ENCODE measurements around the gene AQP11.
"Not testable (repeated sequence)": the region's sequence is repeated elsewhere in the genome, so short reads cannot be mapped to it uniquely, and the experiment has no call there.

AQP11 gene

GRCh38 chr11:77596626-77597025 is 6.9 kb downstream of the AQP11 start:
- DNase-seq: no peak

DNA sequence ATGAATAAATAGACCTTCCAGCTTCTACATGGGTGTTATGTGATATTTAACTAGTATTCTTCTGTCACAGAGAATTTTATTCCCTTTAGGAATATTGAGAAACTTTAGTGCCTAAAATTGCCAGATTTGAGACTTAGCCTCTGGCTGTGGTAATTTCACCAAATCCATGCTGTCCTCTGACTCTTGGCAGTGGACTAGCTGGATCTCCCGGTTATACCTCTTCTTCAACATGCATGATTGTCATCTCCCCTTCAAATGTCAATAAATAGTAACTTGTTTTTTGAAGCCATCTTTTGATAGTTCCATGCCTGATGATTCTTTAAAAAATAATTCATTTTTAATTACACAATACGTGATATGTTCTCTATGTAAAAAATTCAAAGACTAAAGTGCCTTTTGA is 8.4 kb downstream of the AQP11 start:
- no peak for DNase-seq

GRCh38 chr11:77602381-77603088 is 12.8 kb downstream of the AQP11 start:
- no peak for DNase-seq

DNA sequence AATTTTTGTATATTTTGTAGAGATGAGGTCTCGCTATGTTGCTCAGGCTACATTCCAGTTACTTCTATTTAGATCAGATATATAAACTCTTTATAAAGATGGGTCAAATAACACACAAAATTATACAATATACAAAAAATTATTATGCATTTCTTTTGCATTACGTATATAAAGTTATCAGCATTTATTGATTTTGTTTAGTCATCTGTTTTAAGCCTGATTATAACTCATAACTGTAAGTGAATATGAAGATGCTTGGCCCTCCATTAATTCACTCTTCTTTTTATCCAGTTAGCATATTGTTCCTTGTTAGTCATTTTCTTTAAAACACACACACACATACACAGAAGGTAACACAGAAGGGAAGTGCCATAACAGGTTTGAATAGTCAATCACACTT is 14.5 kb downstream of the AQP11 start:
- DNase-seq: no peak

- no peak for DNase-seq
These were observed 19.5 kb downstream of the AQP11 start for GRCh38 chr11:77609234-77609633.

- no peak for DNase-seq
These were observed 22.2 kb downstream of the AQP11 start for GRCh38 chr11:77611921-77612320.

DNA sequence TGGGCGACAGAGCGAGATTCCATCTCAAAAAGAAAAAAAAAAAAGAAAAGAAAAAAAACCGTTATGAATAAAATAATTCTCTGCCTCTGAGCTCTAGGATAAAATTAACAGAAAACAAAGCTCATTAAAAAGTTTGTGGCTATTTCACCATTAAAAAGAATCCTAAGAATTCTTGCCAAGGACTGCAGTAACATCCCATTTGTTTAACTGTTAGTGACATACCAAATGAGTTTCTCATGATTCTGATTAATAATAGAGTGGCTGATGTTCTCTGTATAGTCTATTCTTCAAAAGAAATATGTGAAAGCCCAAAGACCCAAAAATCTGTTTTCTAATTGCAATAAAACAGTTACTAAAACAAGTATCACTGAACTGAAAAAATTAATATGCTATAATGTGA is 28.1 kb downstream of the AQP11 start:
- DNase-seq: no peak

GRCh38 chr11:77619576-77620198 is 29.9 kb downstream of the AQP11 start:
- DNase-seq: no peak

- DNase-seq: no peak
These were observed 40.5 kb downstream of the AQP11 start for GRCh38 chr11:77630157-77630710.

GRCh38 chr11:77633926-77634325 is 44.2 kb downstream of the AQP11 start:
- not testable (repeated sequence) for DNase-seq

DNA sequence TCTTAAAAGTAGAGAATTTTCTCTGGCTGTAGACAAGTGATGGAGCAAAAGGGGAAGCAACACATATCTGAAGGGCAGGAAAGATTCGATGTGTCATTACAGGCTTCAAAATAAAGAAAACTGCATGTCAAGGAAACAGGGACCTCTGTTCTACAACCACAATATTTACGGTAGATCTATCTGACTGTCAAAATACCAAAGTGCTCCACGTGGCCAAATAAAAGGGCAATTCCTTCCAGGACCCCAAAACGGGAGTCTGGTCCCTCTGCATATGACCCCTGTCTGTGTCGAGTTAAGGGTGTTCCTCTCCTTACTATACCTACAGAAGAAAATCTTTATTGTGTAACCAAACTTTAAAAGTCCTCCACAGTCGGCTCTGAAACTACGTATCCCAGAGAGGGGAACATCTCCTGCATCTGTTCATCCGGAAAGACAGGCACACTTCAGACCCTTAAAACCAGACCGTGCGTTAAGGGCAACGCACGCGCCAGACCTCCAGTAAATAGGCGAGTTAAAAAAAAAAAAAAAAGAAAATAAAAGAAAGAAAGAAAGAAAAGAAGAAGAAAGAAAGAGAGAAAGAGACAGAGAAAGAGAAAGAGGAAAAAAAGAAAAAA is 47.1 kb downstream of the AQP11 start:
- no peak for DNase-seq

GRCh38 chr11:77637345-77638165 is 47.8 kb downstream of the AQP11 start, which contains the start of gene CLNS1A:
Gene CLNS1A, minus strand, starts transcription at chr11:77637794. Its CDS starts 80 bp downstream, at chr11:77637714.
- DNase-seq: peak; percentile 83

GRCh38 chr11:77642228-77642627 is 52.5 kb downstream of the AQP11 start:
- DNase-seq: no peak

- no peak for DNase-seq
These were observed 55.1 kb downstream of the AQP11 start for GRCh38 chr11:77644887-77645286.

- DNase-seq: no peak
These were observed 58.0 kb downstream of the AQP11 start for GRCh38 chr11:77647654-77648305.

DNA sequence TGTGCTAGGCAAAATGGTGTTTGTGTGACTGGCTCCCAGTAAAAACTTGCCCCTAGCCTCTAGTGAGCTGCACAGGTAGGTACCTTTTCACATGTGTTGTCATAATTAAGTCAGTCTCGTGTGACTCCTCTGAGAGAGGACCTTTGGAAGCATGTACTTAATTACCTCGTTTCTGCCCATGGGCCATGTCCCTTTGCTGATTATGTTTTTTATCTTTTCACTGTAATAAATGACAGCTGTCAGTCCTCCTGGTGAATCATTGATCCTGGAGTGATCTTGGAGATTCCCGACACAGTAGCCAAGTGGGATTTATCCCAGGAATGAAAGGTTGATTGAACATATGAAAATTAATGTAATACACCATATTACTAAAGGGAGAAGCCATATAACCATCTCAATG is 60.4 kb downstream of the AQP11 start:
- DNase-seq: no peak

DNA sequence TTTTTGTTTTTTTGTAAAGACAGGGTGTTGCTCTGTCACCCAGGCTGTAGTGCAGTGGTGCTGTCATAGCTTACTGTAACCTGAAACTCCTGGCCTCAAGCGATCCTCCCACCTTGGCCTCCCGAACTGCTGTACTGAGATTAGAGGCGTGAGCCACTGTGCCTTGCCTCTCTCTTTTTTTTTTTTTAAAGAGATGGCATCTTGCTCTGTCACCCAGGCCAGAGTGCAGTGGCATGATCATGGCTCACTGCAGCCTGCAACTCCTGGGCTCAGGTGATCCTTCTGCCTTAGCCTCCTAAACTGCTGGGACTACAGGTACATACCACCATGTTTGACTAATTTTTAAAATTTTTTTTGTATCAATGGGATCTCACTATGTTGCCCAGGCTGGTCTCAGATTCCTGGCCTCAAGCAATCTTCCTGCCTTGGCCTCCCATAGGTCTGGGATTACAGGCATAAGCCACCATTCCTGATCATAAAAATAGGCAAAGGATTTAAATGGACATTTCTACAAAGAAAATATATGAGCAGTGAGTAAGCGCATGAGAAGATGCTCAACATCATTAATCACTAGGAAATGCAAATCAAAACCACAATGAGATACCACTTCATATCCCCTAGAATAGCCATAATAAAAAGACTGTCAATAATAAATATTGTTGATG is 65.1 kb downstream of the AQP11 start:
- DNase-seq: no peak

DNA sequence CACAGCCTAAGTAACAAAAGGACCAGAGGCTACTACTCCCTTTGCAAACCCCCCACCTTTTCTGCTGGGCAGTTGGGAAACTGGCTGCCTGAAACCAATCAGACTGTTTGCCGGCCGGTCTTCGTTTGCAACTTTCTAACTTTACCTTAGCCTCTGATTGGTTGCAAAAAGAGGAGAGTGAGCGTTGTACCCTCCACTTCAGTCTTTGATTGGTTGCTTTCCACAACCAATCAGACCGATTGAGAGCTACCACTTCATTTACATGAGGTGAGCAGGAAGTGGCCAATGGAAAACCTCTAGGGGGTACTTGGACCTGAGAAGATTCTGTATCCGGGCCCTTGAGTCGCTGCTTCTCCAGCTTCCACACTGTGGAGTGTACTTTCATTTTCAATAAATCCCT is 66.6 kb downstream of the AQP11 start:
- DNase-seq: no peak

DNA sequence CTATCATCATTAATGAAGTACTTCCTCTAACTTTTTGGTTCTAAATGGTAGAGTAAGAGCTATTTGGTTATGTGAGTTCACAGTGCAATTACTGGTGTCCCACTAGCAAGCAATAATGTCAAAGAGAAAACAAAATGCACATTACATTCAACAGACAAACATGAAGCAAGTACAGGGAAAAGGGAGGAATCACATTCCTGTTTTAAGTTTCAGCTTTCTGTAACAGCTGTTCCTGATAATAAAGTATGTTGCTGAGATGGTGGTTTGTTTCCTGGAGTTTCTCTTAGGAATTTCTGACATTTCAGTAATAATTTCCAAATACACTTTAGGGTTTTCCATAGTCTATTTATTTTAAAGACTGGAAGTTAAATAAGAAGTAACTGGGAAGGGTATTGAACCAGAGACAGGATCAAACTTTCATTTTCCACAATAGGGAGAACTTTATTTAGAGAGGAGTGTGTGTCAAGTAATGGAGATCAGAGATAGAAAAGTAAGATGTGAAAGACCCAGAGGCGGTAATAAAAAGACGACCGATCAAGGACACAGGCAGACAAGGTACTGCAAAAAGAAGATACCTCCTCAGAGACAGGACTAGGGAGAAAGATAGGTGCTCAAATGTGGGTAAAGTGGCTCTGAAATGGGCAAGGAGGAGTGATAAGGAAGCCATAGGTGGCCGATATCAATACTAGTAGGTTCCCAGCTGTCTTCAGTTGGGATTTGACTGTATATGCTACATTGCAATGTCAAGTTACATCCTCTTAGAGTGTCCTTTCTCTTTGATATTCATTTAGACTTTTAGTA is 68.7 kb downstream of the AQP11 start:
- no peak for DNase-seq
